NOMO-1 treated with DMSO at 0.1 percent for 48 hours (cell line): ENCODE data around the gene PHF10.

Experiments used
- DNase-seq: peaks from one replicate; lab custom pipeline; 2025; ENCODE audit not compliant: unreplicated experiment; lab: John Stamatoyannopoulos, UW

PHF10 gene

GRCh38 chr6:169678342-169678741 is 46.0 kb downstream of the PHF10 start:
- DNase-seq, result no peak

- no peak for DNase-seq
Observed at GRCh38 chr6:169677096-169677495, 47.2 kb downstream of the PHF10 start.

GRCh38 chr6:169675011-169675410 is 49.3 kb downstream of the PHF10 start:
- no peak for DNase-seq

- DNase-seq, result no peak
Observed at GRCh38 chr6:169671563-169671962, 52.7 kb downstream of the PHF10 start.

GRCh38 chr6:169669889-169670288 is 54.4 kb downstream of the PHF10 start:
- peak; percentile 49 for DNase-seq

GRCh38 chr6:169669147-169669546 is 55.2 kb downstream of the PHF10 start:
- no peak for DNase-seq

- DNase-seq, result no peak
Observed at GRCh38 chr6:169668203-169668847, 56.0 kb downstream of the PHF10 start.

DNA sequence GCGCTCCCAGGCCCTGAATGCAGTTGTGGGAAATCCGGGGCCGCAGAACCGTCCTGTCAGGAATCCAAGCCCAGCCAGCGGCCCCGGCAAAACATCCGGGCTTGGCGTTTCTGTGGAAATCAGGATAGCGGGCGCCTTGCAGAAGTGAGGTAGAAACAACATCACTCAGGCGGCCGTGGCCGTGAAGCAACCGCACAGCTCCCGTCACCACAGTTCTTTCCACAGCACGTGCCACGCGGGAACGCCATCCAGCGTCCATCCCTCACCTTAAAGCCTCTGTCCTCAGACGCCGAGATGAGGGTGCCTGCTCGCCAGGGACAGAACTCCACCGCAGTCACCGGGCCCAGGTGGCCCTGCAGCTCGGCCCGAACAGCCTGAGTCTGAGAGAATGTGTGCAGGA is 56.6 kb downstream of the PHF10 start:
- DNase-seq, result no peak

DNA sequence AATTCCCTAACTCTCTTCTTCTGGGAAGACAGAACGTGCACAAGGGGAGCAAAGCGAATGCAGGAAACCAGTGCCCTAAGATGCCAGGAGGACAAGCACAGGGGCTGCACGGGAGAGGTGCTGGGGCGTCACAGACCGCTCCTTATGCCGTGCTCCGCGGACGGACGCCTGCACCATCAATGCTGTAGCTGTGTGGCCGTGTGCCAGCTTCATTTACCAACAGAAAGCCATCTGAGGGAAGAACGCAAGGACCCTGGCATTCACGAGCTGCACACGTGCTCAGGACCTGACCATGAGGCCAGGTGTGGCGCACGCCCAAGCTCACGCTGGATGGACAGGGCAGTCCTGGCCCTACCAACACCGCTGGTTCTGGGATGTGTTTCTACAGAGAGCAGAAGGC is 57.9 kb downstream of the PHF10 start:
- no peak for DNase-seq

DNA sequence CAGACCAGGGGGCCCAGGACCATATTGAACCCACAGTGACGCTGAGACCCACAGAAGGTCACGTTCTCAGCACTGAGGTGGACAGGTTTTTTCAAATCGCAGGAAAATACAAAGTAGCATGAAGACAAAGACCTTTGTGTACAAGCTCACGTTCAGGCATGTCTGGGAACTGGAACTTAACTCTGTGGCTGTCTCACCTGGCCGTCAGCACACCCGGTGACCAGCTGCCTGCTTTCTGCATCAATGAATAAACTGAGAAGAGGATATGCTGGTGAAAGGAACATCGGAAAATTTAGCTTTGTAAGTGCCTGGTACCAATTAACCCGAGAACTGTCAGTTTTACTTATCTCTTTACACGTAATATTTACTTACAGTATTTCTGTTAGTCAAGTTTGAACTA is 59.0 kb downstream of the PHF10 start:
- no peak for DNase-seq

DNA sequence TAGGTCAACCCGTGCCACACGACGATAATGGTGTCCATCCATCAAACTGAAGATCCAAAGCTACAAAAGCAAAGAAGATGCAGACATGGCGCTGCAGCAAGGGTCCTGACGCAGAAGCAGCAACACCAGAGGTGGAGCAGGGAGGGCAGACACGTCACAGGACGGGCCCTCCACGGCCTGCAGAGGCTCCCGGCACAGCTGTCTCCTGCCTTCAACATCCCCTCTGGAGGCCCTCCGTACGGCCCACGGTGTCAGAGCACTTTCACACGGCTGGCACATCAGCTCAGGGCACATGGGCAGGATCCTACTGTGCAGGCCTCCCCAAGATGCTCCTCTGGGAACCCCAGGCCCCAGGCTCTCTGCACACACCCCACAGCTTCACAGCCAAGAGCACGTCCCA is 60.1 kb downstream of the PHF10 start:
- DNase-seq, result no peak

GRCh38 chr6:169663468-169663867 is 60.8 kb downstream of the PHF10 start:
- DNase-seq, result no peak

GRCh38 chr6:169661391-169661756 is 62.9 kb downstream of the PHF10 start:
- no peak for DNase-seq

- DNase-seq, result no peak
Observed at GRCh38 chr6:169660751-169661390, 63.4 kb downstream of the PHF10 start.

DNA sequence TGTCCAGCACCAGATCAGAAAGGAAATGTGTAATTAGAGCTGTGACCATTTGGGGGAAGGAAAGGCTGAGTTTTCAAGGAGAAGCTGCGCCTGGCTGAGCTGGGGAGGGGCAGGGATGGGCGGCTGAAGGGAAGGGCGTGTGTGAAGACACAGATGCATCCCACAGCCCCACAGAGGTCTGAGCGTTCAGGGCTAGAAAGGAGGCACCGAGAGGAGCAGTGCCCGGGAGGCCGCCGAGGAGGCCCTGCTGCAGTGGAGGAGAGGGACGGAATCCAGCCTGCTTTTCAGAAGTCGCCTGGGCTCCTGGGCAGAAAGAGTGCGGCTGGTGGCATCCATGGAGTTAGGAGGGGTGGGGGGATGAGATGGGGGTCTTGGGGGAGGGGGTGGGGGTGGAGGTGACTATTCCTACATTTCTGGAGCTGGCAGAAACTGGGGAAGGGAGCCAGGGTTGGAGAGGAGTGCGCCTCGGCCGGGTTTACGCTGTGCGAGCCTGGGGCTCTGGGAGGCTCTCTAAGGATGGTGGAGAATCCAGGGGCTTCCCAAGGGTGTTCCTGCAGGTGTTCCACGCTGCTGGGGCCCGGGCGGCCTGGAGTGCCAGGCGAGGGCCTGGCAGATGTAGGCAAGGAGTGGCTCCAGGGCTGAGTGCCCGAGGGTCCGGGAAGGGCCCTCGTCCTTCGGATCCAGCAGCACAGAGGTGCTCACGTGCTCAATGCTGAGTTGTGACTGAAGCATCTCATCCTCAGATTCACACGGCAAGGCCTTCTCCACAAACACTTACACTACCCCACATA is 64.3 kb downstream of the PHF10 start:
- DNase-seq, result no peak

GRCh38 chr6:169657284-169657610 is 67.1 kb downstream of the PHF10 start:
- no peak for DNase-seq

DNA sequence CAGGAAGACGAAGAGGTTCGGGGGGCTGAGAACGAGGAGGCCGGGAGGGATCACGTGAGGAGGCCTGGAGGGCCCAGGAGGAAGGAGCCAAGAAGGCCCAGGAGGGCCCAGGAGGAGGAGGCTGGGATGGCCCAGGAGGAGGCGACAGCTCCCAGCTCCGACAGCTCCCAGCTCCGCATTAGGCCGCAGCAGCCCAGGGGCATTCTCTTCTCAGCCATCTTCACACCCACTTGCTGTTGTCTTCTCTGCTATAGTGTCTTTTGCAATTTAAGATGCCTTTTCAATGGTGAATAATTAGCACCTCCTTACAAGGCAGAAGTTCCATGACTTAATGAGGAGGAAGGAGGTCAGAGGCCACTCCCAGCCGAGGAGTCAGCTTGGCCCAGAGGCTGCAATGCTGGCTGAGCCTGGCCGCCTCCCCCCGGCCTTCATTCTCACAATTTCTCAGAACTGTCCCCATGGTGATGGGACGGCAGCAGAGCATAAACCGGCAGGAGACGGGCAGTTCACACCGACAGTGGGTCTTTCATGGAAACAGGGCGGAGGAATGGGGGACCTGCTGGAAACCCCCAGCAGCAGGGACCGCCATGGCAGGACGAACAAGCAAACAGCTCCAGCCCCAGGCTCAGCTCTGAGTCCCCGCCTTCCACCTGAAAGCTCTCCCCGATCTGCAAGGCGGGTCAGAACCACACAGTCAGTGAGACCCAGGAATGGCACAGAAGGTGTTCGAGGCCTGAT is 67.6 kb downstream of the PHF10 start:
- DNase-seq, result no peak

- no peak for DNase-seq
Observed at GRCh38 chr6:169654598-169655391, 69.5 kb downstream of the PHF10 start.
